CD14-positive monocyte (primary cell): ENCODE measurements around the gene ZNF281. TPM values are rescaled to one million over a fixed set of nuclear protein-coding genes. Genes with fewer than 3 reads are reported as not detected.

Experiments used
- DNase-seq, 3 donors: peaks; one replicate each; pipeline ENCODE4 v3.0.0-alpha.2; 2011 to 2022
- H2AFZ ChIP-seq: 2 replicates; pipeline ENCODE4 v1.6.0; 2012; ENCODE audit warnings: mild to moderate bottlenecking, low read depth, low read length, inconsistent platforms; ENCODE audit not compliant: insufficient read depth, poor library complexity, severe bottlenecking
- H3K27ac ChIP-seq, 2 donors: 1 replicate in 1 of 2; 2 replicates in 1 of 2; pipeline ENCODE4 v1.5.1; 2012 to 2013; ENCODE audit warnings: low read length in 2 of 2, control low read depth in 1 of 2, inconsistent platforms in 1 of 2, low read depth in 1 of 2, mild to moderate bottlenecking in 1 of 2
- H3K27me3 ChIP-seq, 2 donors: one replicate each; pipeline versions ENCODE4 v1.6.0 to v1.6.1; 2011 to 2013; ENCODE audit warnings: low read length in 2 of 2; ENCODE audit not compliant: control insufficient read depth in 2 of 2, insufficient read depth in 2 of 2
- H3K36me3 ChIP-seq, 2 donors: replicated peaks in 1 of 2; 1 replicate in 1 of 2; 2 replicates in 1 of 2; pipeline versions ENCODE4 v1.5.1 to v1.6.1; 2012 to 2013; ENCODE audit warnings: low read length in 2 of 2, control low read depth in 1 of 2, inconsistent platforms in 1 of 2, mild to moderate bottlenecking in 1 of 2; ENCODE audit not compliant: insufficient read depth in 2 of 2, control insufficient read depth in 1 of 2
- H3K4me1 ChIP-seq, 2 donors: 1 replicate in 1 of 2; 2 replicates in 1 of 2; pipeline versions ENCODE4 v1.5.1 to v1.6.1; 2012 to 2013; ENCODE audit warnings: low read length in 2 of 2, control low read depth in 1 of 2, inconsistent platforms in 1 of 2, mild to moderate bottlenecking in 1 of 2, moderate library complexity in 1 of 2; ENCODE audit not compliant: insufficient read depth in 2 of 2, control insufficient read depth in 1 of 2
- H3K4me2 ChIP-seq: replicated peaks from 2 replicates; pipeline ENCODE3; 2012; ENCODE audit warnings: low read length, moderate library complexity, mild to moderate bottlenecking; ENCODE audit not compliant: poor library complexity, severe bottlenecking; ENCODE audit errors: extremely low read depth
- H3K4me3 ChIP-seq, 3 experiments: fragments of 200-600 bp in 1 of 3; sonication (generic) in 1 of 3; replicated peaks in 1 of 3; 1 replicate in 2 of 3; 2 replicates in 1 of 3; pipeline ENCODE4 v1.5.1; 2011 to 2013; ENCODE audit warnings: low read length in 3 of 3, mild to moderate bottlenecking in 3 of 3, control low read depth in 2 of 3, low read depth in 2 of 3, inconsistent platforms in 1 of 3, moderate library complexity in 1 of 3
- H3K79me2 ChIP-seq: 2 replicates; pipeline ENCODE4 v1.6.0; 2012; ENCODE audit warnings: mild to moderate bottlenecking, control low read depth, inconsistent platforms, low read length, moderate library complexity; ENCODE audit not compliant: insufficient read depth
- H3K9ac ChIP-seq: 2 replicates; pipeline ENCODE4 v1.6.0; 2017; ENCODE audit warnings: low read length, mild to moderate bottlenecking; ENCODE audit not compliant: insufficient read depth, poor library complexity, severe bottlenecking
- H3K9me3 ChIP-seq, 2 donors: replicated peaks in 1 of 2; 1 replicate in 1 of 2; 2 replicates in 1 of 2; pipeline versions ENCODE4 v1.5.1 to v1.6.1; 2012 to 2013; ENCODE audit warnings: low read length in 2 of 2, control low read depth in 1 of 2; ENCODE audit not compliant: control insufficient read depth in 1 of 2, insufficient read depth in 1 of 2
- H4K20me1 ChIP-seq: 2 replicates; pipeline ENCODE4 v1.6.0; 2012; ENCODE audit warnings: mild to moderate bottlenecking, low read length, control low read depth, moderate library complexity; ENCODE audit not compliant: insufficient read depth
- H3K27ac Mint-ChIP-seq, 7 donors: one replicate each; pipeline ENCODE4 v1.8.0; 2020; ENCODE audit warnings: mild to moderate bottlenecking in 7 of 7, mixed read lengths in 7 of 7, moderate library complexity in 6 of 7, inconsistent platforms in 2 of 7
- H3K27me3 Mint-ChIP-seq, 3 donors: one replicate each; pipeline ENCODE4 v1.8.0; 2021 to 2022; ENCODE audit warnings: low read depth in 3 of 3, mild to moderate bottlenecking in 3 of 3, mixed read lengths in 3 of 3, moderate library complexity in 3 of 3, inconsistent platforms in 1 of 3
- H3K36me3 Mint-ChIP-seq, 2 donors: one replicate each; pipeline ENCODE4 v1.8.0; 2020; ENCODE audit warnings: mixed read lengths in 2 of 2, inconsistent platforms in 1 of 2, mild to moderate bottlenecking in 1 of 2
- H3K4me1 Mint-ChIP-seq: one replicate; pipeline ENCODE4 v1.8.0; 2020; ENCODE audit warnings: mild to moderate bottlenecking, mixed read lengths
- H3K4me3 Mint-ChIP-seq, 2 donors: one replicate each; pipeline ENCODE4 v1.8.0; 2020; ENCODE audit warnings: mild to moderate bottlenecking in 2 of 2, mixed read lengths in 2 of 2, moderate library complexity in 1 of 2
- H3K9me3 Mint-ChIP-seq, 7 donors: one replicate each; pipeline ENCODE4 v1.8.0; 2020 to 2022; ENCODE audit warnings: mixed read lengths in 7 of 7, mild to moderate bottlenecking in 6 of 7, moderate library complexity in 6 of 7, inconsistent platforms in 2 of 7
- WGBS: methylation state at CpG from one replicate; pipeline ENCODE4 v1.1.5; 2013; ENCODE audit warnings: missing lambda C conversion rate; ENCODE audit not compliant: insufficient coverage; 5-methylcytosine and 5-hydroxymethylcytosine counted together
- intact Hi-C, 2 donors: fragments of 100-400 bp; cut with micrococcal nuclease; formaldehyde crosslinking; loops; one replicate each; pipeline versions ENCODE4 v1.15.0 to v1.15.1; 2023
- polyA plus RNA-seq, 3 donors: library from polyadenylated mRNA; depleted of rRNA in 1 of 3; unstranded in 2 of 3; stranded (reverse) in 1 of 3; fragments of 300-500 nt in 2 of 3; fragments of >200 nt in 1 of 3; fragmentation: Illumina TruSeq in 2 of 3; gene quantifications; 1 replicate in 2 of 3; 2 replicates in 1 of 3; pipeline ENCODE4 v1.2.3, GENCODE V29; 2012 to 2021
- TF ChIP-seq, protein P1 (sequence below): fragments of 200-600 bp; IDR thresholded peaks from one replicate; pipeline ENCODE4 v1.8.0; 2022; ENCODE audit warnings: antibody characterized with exemption, mild to moderate bottlenecking

The ZNF281 gene
- polyA plus RNA-seq, 3 donors = 10.5 to 30.6 (median 26.6) TPM

DNA sequence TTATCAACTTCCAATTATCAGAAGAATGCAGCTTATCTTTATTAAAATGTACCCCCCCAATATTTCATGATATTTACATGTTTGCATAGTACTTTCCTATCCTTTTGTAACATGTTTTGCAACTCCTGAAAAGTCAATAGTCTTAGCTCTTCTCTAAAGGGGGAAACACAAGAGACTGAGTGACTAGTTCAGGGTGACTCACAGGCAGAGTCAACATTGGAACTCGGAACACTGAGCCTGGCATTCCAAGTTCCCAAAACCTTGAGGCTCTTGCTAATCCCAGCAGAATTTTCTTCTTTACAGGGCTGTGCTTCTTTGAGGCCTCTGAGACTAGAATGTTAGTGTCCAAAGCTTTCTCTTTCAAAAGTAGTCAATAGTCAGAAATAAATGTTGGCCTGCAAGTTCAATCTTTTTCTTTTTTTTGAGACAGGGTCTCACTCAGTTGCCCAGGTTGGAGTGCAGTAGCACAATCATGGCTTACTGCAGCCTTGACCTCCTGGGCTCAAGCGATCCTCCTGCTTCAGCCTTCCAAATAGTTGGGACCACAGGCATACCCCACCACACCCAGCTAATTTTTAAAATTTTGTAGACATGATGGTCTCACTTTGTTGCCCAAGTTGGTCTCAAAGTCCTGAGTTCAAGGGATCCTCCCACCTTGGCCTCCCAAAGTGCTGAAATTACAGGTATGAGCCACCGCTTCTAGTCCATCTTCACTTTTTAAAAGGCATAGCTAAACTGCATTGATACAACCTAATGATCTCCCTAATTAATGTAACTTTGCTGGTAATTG is 37.5 kb downstream of the ZNF281 start:
- no peak overlapping the region for H3K27ac Mint-ChIP-seq
- H3K27ac ChIP-seq = no peak overlapping the region
- H4K20me1 ChIP-seq = no peaks in the 10 kb centered on the region
- no peaks in the 10 kb centered on the region for H3K27me3 ChIP-seq
- H3K27me3 Mint-ChIP-seq = no peaks in the 10 kb centered on the region
- no peaks in the 10 kb centered on the region for H3K36me3 ChIP-seq
- peak in 2 of 3 donors; percentile 49 to 74 for DNase-seq
- intact Hi-C loops = no loop called here
- peaks cover 27% of the 10 kb centered on the region for H3K4me1 Mint-ChIP-seq
- no peak overlapping the region for H3K4me2 ChIP-seq
- H3K4me3 Mint-ChIP-seq = no peak overlapping the region
- 79% methylated on average over 2 of the region's 3 CpGs for WGBS
- H2AFZ ChIP-seq = no peak overlapping the region
- peaks cover 18 to 20% of the 10 kb centered on the region in 2 donors for H3K4me1 ChIP-seq
- H3K9me3 Mint-ChIP-seq = no peaks in the 10 kb centered on the region
- H3K4me3 ChIP-seq = no peak overlapping the region
- no peaks in the 10 kb centered on the region for H3K9me3 ChIP-seq
- TF ChIP-seq, protein P1, sequence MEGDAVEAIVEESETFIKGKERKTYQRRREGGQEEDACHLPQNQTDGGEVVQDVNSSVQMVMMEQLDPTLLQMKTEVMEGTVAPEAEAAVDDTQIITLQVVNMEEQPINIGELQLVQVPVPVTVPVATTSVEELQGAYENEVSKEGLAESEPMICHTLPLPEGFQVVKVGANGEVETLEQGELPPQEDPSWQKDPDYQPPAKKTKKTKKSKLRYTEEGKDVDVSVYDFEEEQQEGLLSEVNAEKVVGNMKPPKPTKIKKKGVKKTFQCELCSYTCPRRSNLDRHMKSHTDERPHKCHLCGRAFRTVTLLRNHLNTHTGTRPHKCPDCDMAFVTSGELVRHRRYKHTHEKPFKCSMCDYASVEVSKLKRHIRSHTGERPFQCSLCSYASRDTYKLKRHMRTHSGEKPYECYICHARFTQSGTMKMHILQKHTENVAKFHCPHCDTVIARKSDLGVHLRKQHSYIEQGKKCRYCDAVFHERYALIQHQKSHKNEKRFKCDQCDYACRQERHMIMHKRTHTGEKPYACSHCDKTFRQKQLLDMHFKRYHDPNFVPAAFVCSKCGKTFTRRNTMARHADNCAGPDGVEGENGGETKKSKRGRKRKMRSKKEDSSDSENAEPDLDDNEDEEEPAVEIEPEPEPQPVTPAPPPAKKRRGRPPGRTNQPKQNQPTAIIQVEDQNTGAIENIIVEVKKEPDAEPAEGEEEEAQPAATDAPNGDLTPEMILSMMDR = no peak
- no peaks in the 10 kb centered on the region for H3K79me2 ChIP-seq
- H3K9ac ChIP-seq = no peak overlapping the region
- peaks cover 0 to 2% of the 10 kb centered on the region in 2 donors for H3K36me3 Mint-ChIP-seq

DNA sequence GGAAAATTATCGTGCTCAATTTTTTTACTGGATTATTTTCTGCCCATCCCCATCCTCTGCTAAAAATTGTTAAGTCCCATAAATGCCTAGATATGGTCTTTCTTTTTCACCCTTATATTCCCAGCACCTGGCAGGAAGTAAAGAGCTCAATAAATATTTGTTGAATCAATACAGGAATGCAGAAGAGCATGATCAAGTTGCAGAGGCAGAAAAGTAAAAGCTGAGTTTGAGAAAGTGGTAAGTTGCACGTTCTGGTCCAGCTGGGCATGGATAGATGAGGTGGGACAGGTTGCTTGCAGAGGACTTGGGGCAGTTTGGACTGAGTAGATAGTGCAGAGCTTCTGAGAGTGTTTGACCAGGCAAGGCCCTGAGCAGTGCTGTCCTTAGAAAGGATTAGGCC is 40.1 kb downstream of the ZNF281 start:
- Histone ChIP-seq H3K27me3 (no peaks in the 10 kb centered on the region), H2AFZ (no peak overlapping the region), H3K36me3 (no peaks in the 10 kb centered on the region), H3K4me3 (no peak overlapping the region), H3K9ac (no peak overlapping the region), H3K4me1 (peaks cover 38 to 44% of the 10 kb centered on the region in 2 donors), H3K27ac (no peak overlapping the region), H3K9me3 (no peaks in the 10 kb centered on the region), H3K4me2 (no peak overlapping the region), H4K20me1 (no peaks in the 10 kb centered on the region), H3K79me2 (no peaks in the 10 kb centered on the region)
- intact Hi-C loops = loop anchor here in 1 of 2 donors (5.0 kb wide), 1 partner anchor 38 kb away; no protein-coding TSS in a partner anchor
- Mint-ChIP-seq H3K36me3 (peaks cover 0 to 5% of the 10 kb centered on the region in 2 donors), H3K9me3 (no peaks in the 10 kb centered on the region), H3K27me3 (no peaks in the 10 kb centered on the region), H3K4me1 (peaks cover 49% of the 10 kb centered on the region), H3K4me3 (no peak overlapping the region), H3K27ac (peak overlapping the region in 1 of 7 donors; percentile 21)
- TF ChIP-seq, protein P1 = no peak
- WGBS = 100% methylated on average over 1 of the region's 2 CpGs
- DNase-seq = no peak
